ENCODE results near the gene LPCAT4. TPM values are rescaled to one million over a fixed set of nuclear protein-coding genes. Genes with fewer than 3 reads are reported as not detected.

LPCAT4 gene
- total RNA-seq, 1 experiment from 2014 or later: 49.2 TPM

- DNase-seq: no peak
- Histone ChIP-seq H3K36me3 (replicated peaks; ENCODE audit: control insufficient read depth, insufficient read depth, low read length) (no peaks in the 10 kb centered on the region), H3K27me3 (ENCODE audit: control insufficient read depth, insufficient read depth, low read length) (no peaks in the 10 kb centered on the region), H3K4me3 (ENCODE audit: insufficient read depth, low read depth, low read length) (no peak overlapping the region)
These were observed 3.6 kb upstream of the LPCAT4 start for GRCh38 chr15:34370643-34371042.

- H3K27me3 ChIP-seq (ENCODE audit: control insufficient read depth, insufficient read depth, low read length): no peaks in the 10 kb centered on the region
- H3K36me3 ChIP-seq (replicated peaks; ENCODE audit: control insufficient read depth, insufficient read depth, low read length): no peaks in the 10 kb centered on the region; the same call in 1 of the 2 replicates
- DNase-seq: no peak
- no peak overlapping the region for H3K4me3 ChIP-seq (ENCODE audit: insufficient read depth, low read depth, low read length)
These were observed 3.1 kb upstream of the LPCAT4 start for GRCh38 chr15:34370129-34370528.

GRCh38 chr15:34366271-34367065 lies 528 bp downstream of the LPCAT4 start:
- peak overlapping the region; percentile 81 for H3K4me3 ChIP-seq (ENCODE audit: insufficient read depth, low read depth, low read length)
- DNase-seq: peak; percentile 92
- no peaks in the 10 kb centered on the region for H3K27me3 ChIP-seq (ENCODE audit: control insufficient read depth, insufficient read depth, low read length)
- peaks cover 10% of the 10 kb centered on the region for H3K36me3 ChIP-seq (replicated peaks; ENCODE audit: control insufficient read depth, insufficient read depth, low read length)

- H3K27me3 ChIP-seq (ENCODE audit: control insufficient read depth, insufficient read depth, low read length): no peaks in the 10 kb centered on the region
- no peak for DNase-seq
- H3K4me3 ChIP-seq (ENCODE audit: insufficient read depth, low read depth, low read length): peak overlapping the region; percentile 81
- peaks cover 12% of the 10 kb centered on the region for H3K36me3 ChIP-seq (replicated peaks; ENCODE audit: control insufficient read depth, insufficient read depth, low read length)
These were observed 1.2 kb downstream of the LPCAT4 start for GRCh38 chr15:34365836-34366235.

- H3K27me3 ChIP-seq (ENCODE audit: control insufficient read depth, insufficient read depth, low read length): no peaks in the 10 kb centered on the region
- 0 out of 2 replicates have a peak overlapping the region, but pooled peaks have one; percentile 81 for H3K4me3 ChIP-seq (ENCODE audit: insufficient read depth, low read depth, low read length)
- peaks cover 16% of the 10 kb centered on the region for H3K36me3 ChIP-seq (replicated peaks; ENCODE audit: control insufficient read depth, insufficient read depth, low read length)
- peak; percentile 65 for DNase-seq
These were observed 1.7 kb downstream of the LPCAT4 start for GRCh38 chr15:34365091-34365825.

GRCh38 chr15:34364041-34364440 lies 3.0 kb downstream of the LPCAT4 start:
- no peak for DNase-seq
- H3K4me3 ChIP-seq (ENCODE audit: insufficient read depth, low read depth, low read length): no peak overlapping the region
- H3K36me3 ChIP-seq (replicated peaks; ENCODE audit: control insufficient read depth, insufficient read depth, low read length): peaks cover 23% of the 10 kb centered on the region
- no peaks in the 10 kb centered on the region for H3K27me3 ChIP-seq (ENCODE audit: control insufficient read depth, insufficient read depth, low read length)

- Histone ChIP-seq H3K36me3 (replicated peaks; ENCODE audit: control insufficient read depth, insufficient read depth, low read length) (peaks cover 28% of the 10 kb centered on the region), H3K27me3 (ENCODE audit: control insufficient read depth, insufficient read depth, low read length) (no peaks in the 10 kb centered on the region), H3K4me3 (ENCODE audit: insufficient read depth, low read depth, low read length) (no peak overlapping the region)
- DNase-seq: no peak
These were observed 4.8 kb downstream of the LPCAT4 start for GRCh38 chr15:34362047-34362773.

- no peak for DNase-seq
- Histone ChIP-seq H3K36me3 (replicated peaks; ENCODE audit: control insufficient read depth, insufficient read depth, low read length) (peaks cover 30% of the 10 kb centered on the region), H3K4me3 (ENCODE audit: insufficient read depth, low read depth, low read length) (no peak overlapping the region), H3K27me3 (ENCODE audit: control insufficient read depth, insufficient read depth, low read length) (no peaks in the 10 kb centered on the region)
These were observed 5.7 kb downstream of the LPCAT4 start for GRCh38 chr15:34361278-34361677.

- Histone ChIP-seq H3K27me3 (ENCODE audit: control insufficient read depth, insufficient read depth, low read length) (no peaks in the 10 kb centered on the region), H3K36me3 (replicated peaks; ENCODE audit: control insufficient read depth, insufficient read depth, low read length) (peaks cover 30% of the 10 kb centered on the region), H3K4me3 (ENCODE audit: insufficient read depth, low read depth, low read length) (no peak overlapping the region)
- DNase-seq: peak; percentile 65
These were observed 6.7 kb downstream of the LPCAT4 start for GRCh38 chr15:34360298-34360697.

- DNase-seq: no peak
- H3K36me3 ChIP-seq (replicated peaks; ENCODE audit: control insufficient read depth, insufficient read depth, low read length): peaks cover 33% of the 10 kb centered on the region
- H3K27me3 ChIP-seq (ENCODE audit: control insufficient read depth, insufficient read depth, low read length): no peaks in the 10 kb centered on the region
- no peak overlapping the region for H3K4me3 ChIP-seq (ENCODE audit: insufficient read depth, low read depth, low read length)
These were observed 7.6 kb downstream of the LPCAT4 start for GRCh38 chr15:34359416-34359815.

GRCh38 chr15:34358948-34359347 lies 8.0 kb downstream of the LPCAT4 start:
- no peak for DNase-seq
- Histone ChIP-seq H3K4me3 (ENCODE audit: insufficient read depth, low read depth, low read length) (no peak overlapping the region), H3K27me3 (ENCODE audit: control insufficient read depth, insufficient read depth, low read length) (no peaks in the 10 kb centered on the region), H3K36me3 (replicated peaks; ENCODE audit: control insufficient read depth, insufficient read depth, low read length) (peaks cover 33% of the 10 kb centered on the region)

GRCh38 chr15:34358367-34358766 lies 8.6 kb downstream of the LPCAT4 start:
- Histone ChIP-seq H3K4me3 (ENCODE audit: insufficient read depth, low read depth, low read length) (no peak overlapping the region), H3K27me3 (ENCODE audit: control insufficient read depth, insufficient read depth, low read length) (no peaks in the 10 kb centered on the region), H3K36me3 (replicated peaks; ENCODE audit: control insufficient read depth, insufficient read depth, low read length) (peaks cover 30% of the 10 kb centered on the region)
- peak; percentile 65 for DNase-seq

GRCh38 chr15:34357653-34358052 lies 9.3 kb downstream of the LPCAT4 start:
- H3K4me3 ChIP-seq (ENCODE audit: insufficient read depth, low read depth, low read length): no peak overlapping the region
- peaks cover 26% of the 10 kb centered on the region for H3K36me3 ChIP-seq (replicated peaks; ENCODE audit: control insufficient read depth, insufficient read depth, low read length)
- H3K27me3 ChIP-seq (ENCODE audit: control insufficient read depth, insufficient read depth, low read length): no peaks in the 10 kb centered on the region
- DNase-seq: no peak

GRCh38 chr15:34355241-34355640 lies 11.8 kb downstream of the LPCAT4 start:
- H3K36me3 ChIP-seq (replicated peaks; ENCODE audit: control insufficient read depth, insufficient read depth, low read length): peaks cover 17% of the 10 kb centered on the region

More at GRCh38 chr15:34355241-34355640, 11.8 kb downstream of the LPCAT4 start:
- Histone ChIP-seq H3K4me3 (ENCODE audit: insufficient read depth, low read depth, low read length) (no peak overlapping the region), H3K27me3 (ENCODE audit: control insufficient read depth, insufficient read depth, low read length) (no peaks in the 10 kb centered on the region)
- no peak for DNase-seq

All from H7 (cell line).